SW 1271 (cell line): ENCODE results near the gene ICE2.
"Not testable (repeated sequence)": the region's sequence is repeated elsewhere in the genome, so short reads cannot be mapped to it uniquely, and the experiment has no call there.

Experiments
- DNase-seq, 2 experiments: peaks; one replicate each; lab custom pipeline; 2025; lab: John Stamatoyannopoulos, UW

Gene ICE2

GRCh38 chr15:60448668-60449360 lies 30.1 kb downstream of the ICE2 start:
- no peak for DNase-seq

GRCh38 chr15:60444289-60444912 lies 34.5 kb downstream of the ICE2 start:
- peak in 1 of 2 experiments; percentile 51 for DNase-seq

GRCh38 chr15:60442763-60443162 lies 36.2 kb downstream of the ICE2 start:
- DNase-seq, result no peak

GRCh38 chr15:60442031-60442650 lies 36.8 kb downstream of the ICE2 start:
- no peak for DNase-seq

GRCh38 chr15:60441331-60441730 lies 37.6 kb downstream of the ICE2 start:
- DNase-seq, result no peak

- no peak for DNase-seq
Measured at GRCh38 chr15:60438646-60439045, 40.3 kb downstream of the ICE2 start.

- DNase-seq, result no peak
Measured at GRCh38 chr15:60428935-60429334, 50.0 kb downstream of the ICE2 start.

- DNase-seq, result peak in 1 of 2 experiments; percentile 17
Measured at GRCh38 chr15:60426870-60427508, 52.0 kb downstream of the ICE2 start.

- DNase-seq, result no peak
Measured at GRCh38 chr15:60425461-60425860, 53.5 kb downstream of the ICE2 start.

- DNase-seq, result no peak
Measured at GRCh38 chr15:60424006-60424405, 54.9 kb downstream of the ICE2 start.

- peak; percentile 50 to 92 for DNase-seq
Measured at GRCh38 chr15:60423537-60423936, 55.4 kb downstream of the ICE2 start.

- peak; percentile 31 to 58 for DNase-seq
Measured at GRCh38 chr15:60421544-60421943, 57.4 kb downstream of the ICE2 start.

GRCh38 chr15:60420203-60420716 lies 58.7 kb downstream of the ICE2 start:
- DNase-seq, result no peak

GRCh38 chr15:60419753-60420152 lies 59.2 kb downstream of the ICE2 start:
- DNase-seq, result no peak

- no peak for DNase-seq
Measured at GRCh38 chr15:60418096-60418495, 60.8 kb downstream of the ICE2 start.

GRCh38 chr15:60417112-60417511 lies 61.8 kb downstream of the ICE2 start:
- no peak for DNase-seq

GRCh38 chr15:60416484-60416883 lies 62.5 kb downstream of the ICE2 start:
- DNase-seq, result no peak

- DNase-seq, result no peak
Measured at GRCh38 chr15:60414016-60414682, 64.8 kb downstream of the ICE2 start.

- DNase-seq, result no peak
Measured at GRCh38 chr15:60413231-60413824, 65.6 kb downstream of the ICE2 start.

- not testable (repeated sequence) for DNase-seq
Measured at GRCh38 chr15:60412807-60413206, 66.1 kb downstream of the ICE2 start.

- DNase-seq, result no peak
Measured at GRCh38 chr15:60411774-60412425, 67.0 kb downstream of the ICE2 start.
